ENCODE measurements around the gene TAB2. TPM values are rescaled to one million over a fixed set of nuclear protein-coding genes. Genes with fewer than 3 reads are reported as not detected.

Gene TAB2
- total RNA-seq, 1 donor from 2014 or later: 45.1 TPM

- H3K27ac Mint-ChIP-seq (ENCODE audit: unreplicated experiment): no peak overlapping the region
- no peak for TF ChIP-seq CTCF (conservative IDR thresholded peaks at IDR 0.05)
- no peaks in the 10 kb centered on the region for H3K27me3 Mint-ChIP-seq (ENCODE audit: low read depth)
- peaks cover 6% of the 10 kb centered on the region for H3K36me3 Mint-ChIP-seq (ENCODE audit: low read depth)
- peaks cover 10% of the 10 kb centered on the region for H3K4me1 Mint-ChIP-seq
- no peak for DNase-seq (ENCODE audit: low read depth, low spot score)
- H3K9me3 Mint-ChIP-seq: no peaks in the 10 kb centered on the region
- no peak overlapping the region for H3K4me3 Mint-ChIP-seq
Observed at GRCh38 chr6:149364557-149364956, 47.0 kb downstream of the TAB2 start.

- no peak for TF ChIP-seq CTCF (conservative IDR thresholded peaks at IDR 0.05)
Observed at GRCh38 chr6:149365197-149365596, 47.7 kb downstream of the TAB2 start.

GRCh38 chr6:149366267-149366921 is 48.9 kb downstream of the TAB2 start:
- no peak for DNase-seq (ENCODE audit: low read depth, low spot score)
- no peak overlapping the region for H3K27ac Mint-ChIP-seq (ENCODE audit: unreplicated experiment)
- no peaks in the 10 kb centered on the region for H3K9me3 Mint-ChIP-seq
- peaks cover 10% of the 10 kb centered on the region for H3K4me1 Mint-ChIP-seq
- no peaks in the 10 kb centered on the region for H3K27me3 Mint-ChIP-seq (ENCODE audit: low read depth)
- peaks cover 2% of the 10 kb centered on the region for H3K36me3 Mint-ChIP-seq (ENCODE audit: low read depth)
- H3K4me3 Mint-ChIP-seq: no peak overlapping the region
- no peak for TF ChIP-seq CTCF (conservative IDR thresholded peaks at IDR 0.05)

More at GRCh38 chr6:149365197-149365596, 47.7 kb downstream of the TAB2 start:
- Mint-ChIP-seq H3K27me3 (ENCODE audit: low read depth) (no peaks in the 10 kb centered on the region), H3K36me3 (ENCODE audit: low read depth) (peaks cover 5% of the 10 kb centered on the region), H3K27ac (ENCODE audit: unreplicated experiment) (no peak overlapping the region), H3K9me3 (no peaks in the 10 kb centered on the region), H3K4me3 (no peak overlapping the region), H3K4me1 (peaks cover 10% of the 10 kb centered on the region)
- DNase-seq (ENCODE audit: low read depth, low spot score): no peak

GRCh38 chr6:149368065-149368464 is 50.6 kb downstream of the TAB2 start:
- Mint-ChIP-seq H3K27me3 (ENCODE audit: low read depth) (no peaks in the 10 kb centered on the region), H3K4me1 (peaks cover 10% of the 10 kb centered on the region), H3K27ac (ENCODE audit: unreplicated experiment) (no peak overlapping the region), H3K36me3 (ENCODE audit: low read depth) (no peaks in the 10 kb centered on the region), H3K9me3 (no peaks in the 10 kb centered on the region), H3K4me3 (no peak overlapping the region)
- DNase-seq (ENCODE audit: low read depth, low spot score): no peak
- no peak for TF ChIP-seq CTCF (conservative IDR thresholded peaks at IDR 0.05)

GRCh38 chr6:149371154-149371553 is 53.6 kb downstream of the TAB2 start:
- Mint-ChIP-seq H3K4me3 (no peak overlapping the region), H3K27ac (ENCODE audit: unreplicated experiment) (no peak overlapping the region)

More at GRCh38 chr6:149371154-149371553, 53.6 kb downstream of the TAB2 start:
- no peaks in the 10 kb centered on the region for H3K4me1 Mint-ChIP-seq
- DNase-seq (ENCODE audit: low read depth, low spot score): no peak
- H3K27me3 Mint-ChIP-seq (ENCODE audit: low read depth): no peaks in the 10 kb centered on the region
- no peaks in the 10 kb centered on the region for H3K9me3 Mint-ChIP-seq
- no peak for TF ChIP-seq CTCF (conservative IDR thresholded peaks at IDR 0.05)
- H3K36me3 Mint-ChIP-seq (ENCODE audit: low read depth): peaks cover under 1% of the 10 kb centered on the region

Measured in neural crest cell (in vitro differentiated cells).